Mammary epithelial cell (primary cell): ENCODE data around the gene CTNNBL1.

ENCODE experiments used
- CTCF ChIP-seq, 2 donors: IDR thresholded peaks in 1 of 2; conservative IDR thresholded peaks in 1 of 2; 2 replicates each; pipeline ENCODE4 v1.5.1; 2011 to 2012; ENCODE audit warnings: inconsistent platforms in 2 of 2, low read length in 2 of 2, mild to moderate bottlenecking in 2 of 2, control low read depth in 1 of 2, low read depth in 1 of 2; ENCODE audit not compliant: insufficient read depth in 1 of 2; ENCODE audit errors: extremely low read depth in 1 of 2
- EZH2 ChIP-seq: IDR thresholded peaks from 2 replicates; pipeline ENCODE4 v1.6.1; 2012; ENCODE audit warnings: low read length, inconsistent platforms, borderline replicate concordance

GRCh38 chr20:37911261-37911660 is 217.4 kb downstream of the CTNNBL1 start:
- no peak for TF ChIP-seq EZH2
- TF ChIP-seq CTCF (conservative IDR thresholded peaks at IDR 0.05 in 1 of 2, IDR thresholded peaks at IDR 0.05 in 1 of 2; ENCODE audit: extremely low read depth in 1 of 2, insufficient read depth in 1 of 2, low read depth in 1 of 2, low read length in 2 of 2): no peak
